ENCODE results near the gene PNLIPRP1. TPM values are rescaled to one million over a fixed set of nuclear protein-coding genes. Genes with fewer than 3 reads are reported as not detected.

The PNLIPRP1 gene
- total RNA-seq, 1 experiment from 2014 or later: not detected

- H3K4ac ChIP-seq (ENCODE audit: low read depth, low read length): no peak overlapping the region
- no peak overlapping the region for H2BK120ac ChIP-seq (ENCODE audit: low read depth, low read length, poor library complexity, severe bottlenecking)
- Mint-ChIP-seq H3K4me3 (no peak overlapping the region), H3K27me3 (ENCODE audit: low read depth) (peaks cover 5% of the 10 kb centered on the region), H3K9me3 (no peaks in the 10 kb centered on the region), H3K27ac (no peak overlapping the region), H3K36me3 (ENCODE audit: insufficient read depth in 1 of 3, low read depth in 3 of 3) (no peaks in the 10 kb centered on the region), H3K4me1 (peaks cover 8 to 11% of the 10 kb centered on the region in 2 experiments; a peak in 3 of 4 replicates)
- no peak overlapping the region for H4K8ac ChIP-seq (replicated peaks; ENCODE audit: insufficient read length, low read depth, low read length)
- H4K91ac ChIP-seq (ENCODE audit: insufficient read length, low read depth, low read length): no peak overlapping the region
- no peak for DNase-seq
- H2BK5ac ChIP-seq (ENCODE audit: insufficient read length, low read length): no peak overlapping the region
- H3K56ac ChIP-seq (ENCODE audit: insufficient read length, low read depth, low read length): no peak overlapping the region
- H3K27me3 ChIP-seq (ENCODE audit: insufficient read depth, low read length): no peaks in the 10 kb centered on the region
- no peak overlapping the region for H3K14ac ChIP-seq (ENCODE audit: insufficient read depth, low read length)
- no peaks in the 10 kb centered on the region for H3K23me2 ChIP-seq (ENCODE audit: insufficient read length, low read depth, low read length, poor library complexity, severe bottlenecking)
- no peak overlapping the region for H3K9ac ChIP-seq (ENCODE audit: extremely low read depth, insufficient read length, low read length)
- no peak overlapping the region for H3K27ac ChIP-seq (ENCODE audit: insufficient read length, low read depth, low read length)
- H2AFZ ChIP-seq (ENCODE audit: low read length): no peak overlapping the region
- H4K20me1 ChIP-seq (ENCODE audit: control insufficient read depth, insufficient read depth, insufficient read length): no peaks in the 10 kb centered on the region
- H3K79me2 ChIP-seq (ENCODE audit: insufficient read depth, low read length): no peaks in the 10 kb centered on the region
- no peak overlapping the region for H3T11ph ChIP-seq (ENCODE audit: low read length)
- H3K79me1 ChIP-seq (ENCODE audit: insufficient read depth, low read depth, low read length, poor library complexity, severe bottlenecking): no peaks in the 10 kb centered on the region
- no peak overlapping the region for H3K18ac ChIP-seq (ENCODE audit: insufficient read length, low read depth, low read length)
- H2BK15ac ChIP-seq (ENCODE audit: low read depth, low read length): no peak overlapping the region
- WGBS (ENCODE audit: extremely low coverage, insufficient read length, low lambda C conversion rate): no CpG with 5 or more reads among the region's 11 CpGs
- H2AK5ac ChIP-seq (ENCODE audit: insufficient read length, low read length): no peak overlapping the region
- H4K5ac ChIP-seq (ENCODE audit: insufficient read length, low read depth, low read length): no peak overlapping the region
- TF ChIP-seq CTCF (conservative IDR thresholded peaks at IDR 0.05): no peak
- no peak overlapping the region for H2BK20ac ChIP-seq (ENCODE audit: low read depth, low read length, poor library complexity, severe bottlenecking)
- no peak overlapping the region for H3K4me2 ChIP-seq (ENCODE audit: insufficient read depth, insufficient read length, low read length)
- no peaks in the 10 kb centered on the region for H3K4me1 ChIP-seq (ENCODE audit: insufficient read depth, low read length)
- H3K23ac ChIP-seq (ENCODE audit: insufficient read length, low read depth, low read length): no peak overlapping the region
- H3K9me3 ChIP-seq (ENCODE audit: control insufficient read depth, low read depth, low read length): no peaks in the 10 kb centered on the region
- no peak overlapping the region for H2BK12ac ChIP-seq (ENCODE audit: insufficient read length, low read depth, low read length)
Observed at GRCh38 chr10:116634126-116634975, 43.6 kb downstream of the PNLIPRP1 start.

Measured in H9 (cell line).